ENCODE results near the gene DIAPH2.

DNA sequence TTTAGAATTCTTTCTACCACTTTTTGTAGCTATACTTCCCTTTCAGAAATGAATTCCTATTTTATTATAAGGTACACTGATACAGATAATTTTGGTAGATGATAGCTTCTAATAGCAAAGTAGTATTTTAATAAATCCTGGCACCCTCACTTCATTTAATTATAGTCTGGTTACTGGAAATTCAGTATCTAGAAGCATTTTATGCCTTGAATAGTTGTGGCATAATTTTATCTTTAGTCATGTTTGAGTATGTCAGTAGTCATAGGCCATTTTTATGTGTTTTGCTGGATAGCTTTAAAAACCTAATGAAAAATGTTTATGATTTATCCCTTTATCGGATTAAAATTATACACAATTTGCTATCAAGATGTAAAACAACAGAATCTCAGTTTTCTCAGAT is 92.3 kb downstream of the DIAPH2 start:
- TF ChIP-seq CTCF (IDR thresholded peaks at IDR 0.05 in 4 of 5, conservative IDR thresholded peaks at IDR 0.05 in 1 of 5) (no peak), POLR2A (IDR thresholded peaks at IDR 0.05) (no peak)
